Epithelial cell of esophagus (primary cell): Measurements from ENCODE around the gene MUSTN1.

ENCODE experiments used
- DNase-seq: peaks from one replicate; pipeline ENCODE4 v3.0.0; 2010; ENCODE audit warnings: low read depth
- H3K4me3 ChIP-seq: 2 replicates; pipeline ENCODE4 v1.5.1; 2011; ENCODE audit warnings: mild to moderate bottlenecking, low read length, control low read depth
- CTCF ChIP-seq: IDR thresholded peaks from 2 replicates; pipeline ENCODE4 v1.5.1; 2011; ENCODE audit warnings: low read depth, mild to moderate bottlenecking, low read length, control low read depth, inconsistent platforms; ENCODE audit not compliant: insufficient read depth; ENCODE audit errors: missing control alignments

The MUSTN1 gene

GRCh38 chr3:52877085-52877484, 42.3 kb upstream of the MUSTN1 start:
- TF ChIP-seq CTCF, result no peak
- H3K4me3 ChIP-seq, result no peak overlapping the region
- DNase-seq, result no peak

- H3K4me3 ChIP-seq, result no peak overlapping the region
- no peak for TF ChIP-seq CTCF
- no peak for DNase-seq
Observed at GRCh38 chr3:52874864-52875587, 40.2 kb upstream of the MUSTN1 start.

- TF ChIP-seq CTCF, result no peak
- no peak overlapping the region for H3K4me3 ChIP-seq
- no peak for DNase-seq
Observed at GRCh38 chr3:52874160-52874701, 39.4 kb upstream of the MUSTN1 start.

- no peak for DNase-seq
- no peak overlapping the region for H3K4me3 ChIP-seq
- no peak for TF ChIP-seq CTCF
Observed at GRCh38 chr3:52873433-52874159, 38.8 kb upstream of the MUSTN1 start.

GRCh38 chr3:52872245-52872644, 37.4 kb upstream of the MUSTN1 start:
- no peak for TF ChIP-seq CTCF
- no peak for DNase-seq

GRCh38 chr3:52871761-52872160, 36.9 kb upstream of the MUSTN1 start:
- no peak for DNase-seq
- no peak overlapping the region for H3K4me3 ChIP-seq
- no peak for TF ChIP-seq CTCF

More at GRCh38 chr3:52872245-52872644, 37.4 kb upstream of the MUSTN1 start:
- H3K4me3 ChIP-seq, result no peak overlapping the region
